Astrocyte of the cerebellum (primary cell): ENCODE data around the gene MS4A12.

Experiments
- DNase-seq: peaks from one replicate; pipeline ENCODE4 v3.0.0-alpha.2; 2011; ENCODE audit warnings: low read depth
- H3K4me3 ChIP-seq: 2 replicates; pipeline ENCODE4 v1.5.1; 2011; ENCODE audit warnings: mild to moderate bottlenecking, low read depth, low read length, moderate library complexity
- in situ Hi-C: cut with HindIII; loops from 2 replicates; pipeline ENCODE4 v1.10.0; 2017; ENCODE audit warnings: low sequenced_read_pairs
- TF ChIP-seq, protein P1 (sequence below): IDR thresholded peaks from 2 replicates; pipeline ENCODE4 v1.5.1; 2012; ENCODE audit warnings: low read length, low read depth, moderate library complexity, mild to moderate bottlenecking; ENCODE audit errors: missing control alignments

MS4A12 gene

DNA sequence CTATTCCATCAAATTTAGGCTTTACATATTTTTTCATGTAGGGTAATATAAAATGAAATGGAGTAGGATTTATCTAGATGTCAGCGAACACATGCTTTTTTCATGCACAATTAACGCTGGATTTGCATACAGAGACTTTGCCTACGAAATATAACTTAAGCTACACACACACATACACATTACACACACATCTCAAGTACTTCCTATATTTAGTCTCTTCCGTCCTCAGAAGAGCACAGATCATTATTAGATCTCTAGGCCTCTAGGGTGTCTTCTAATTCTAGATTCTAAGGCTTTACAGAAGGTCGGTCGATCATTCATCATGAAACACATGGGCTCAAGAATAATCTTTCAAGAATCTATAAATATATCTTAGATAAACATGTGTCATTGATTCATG, 18.8 kb downstream of the MS4A12 start:
- TF ChIP-seq, protein P1, sequence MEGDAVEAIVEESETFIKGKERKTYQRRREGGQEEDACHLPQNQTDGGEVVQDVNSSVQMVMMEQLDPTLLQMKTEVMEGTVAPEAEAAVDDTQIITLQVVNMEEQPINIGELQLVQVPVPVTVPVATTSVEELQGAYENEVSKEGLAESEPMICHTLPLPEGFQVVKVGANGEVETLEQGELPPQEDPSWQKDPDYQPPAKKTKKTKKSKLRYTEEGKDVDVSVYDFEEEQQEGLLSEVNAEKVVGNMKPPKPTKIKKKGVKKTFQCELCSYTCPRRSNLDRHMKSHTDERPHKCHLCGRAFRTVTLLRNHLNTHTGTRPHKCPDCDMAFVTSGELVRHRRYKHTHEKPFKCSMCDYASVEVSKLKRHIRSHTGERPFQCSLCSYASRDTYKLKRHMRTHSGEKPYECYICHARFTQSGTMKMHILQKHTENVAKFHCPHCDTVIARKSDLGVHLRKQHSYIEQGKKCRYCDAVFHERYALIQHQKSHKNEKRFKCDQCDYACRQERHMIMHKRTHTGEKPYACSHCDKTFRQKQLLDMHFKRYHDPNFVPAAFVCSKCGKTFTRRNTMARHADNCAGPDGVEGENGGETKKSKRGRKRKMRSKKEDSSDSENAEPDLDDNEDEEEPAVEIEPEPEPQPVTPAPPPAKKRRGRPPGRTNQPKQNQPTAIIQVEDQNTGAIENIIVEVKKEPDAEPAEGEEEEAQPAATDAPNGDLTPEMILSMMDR = no peak
- in situ Hi-C loops = no loop called here
- no peak for DNase-seq

DNA sequence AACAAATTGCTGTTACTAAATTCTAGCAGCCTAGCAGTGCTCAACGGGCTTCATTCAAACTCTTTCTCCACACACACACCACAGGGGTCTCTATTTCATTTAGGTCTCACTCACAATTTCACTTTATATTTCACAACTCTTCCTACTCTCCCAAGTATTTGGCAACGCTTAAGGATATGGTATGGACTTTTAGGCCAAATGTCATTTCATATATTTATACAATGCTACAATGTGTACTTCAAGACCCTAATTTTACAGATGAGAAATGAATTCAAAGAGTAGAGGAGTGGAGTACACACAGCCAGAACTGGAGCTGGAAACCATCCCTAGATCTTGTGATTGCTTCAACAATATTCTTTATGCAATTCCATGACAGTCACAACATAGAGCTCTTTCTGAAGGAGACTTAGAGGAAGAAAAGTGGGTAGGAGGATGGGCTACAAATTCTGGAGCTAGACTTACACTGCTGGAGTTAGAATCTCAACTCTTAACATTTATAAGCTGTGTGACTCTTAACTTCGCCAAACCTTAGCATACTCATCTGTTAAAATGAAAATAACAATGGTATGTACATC, 20.2 kb downstream of the MS4A12 start:
- DNase-seq = no peak
- in situ Hi-C loops = no loop called here
- no peak overlapping the region for H3K4me3 ChIP-seq
- TF ChIP-seq, protein P1 = no peak

More for the DNA sequence above, 18.8 kb downstream of the MS4A12 start:
- no peak overlapping the region for H3K4me3 ChIP-seq

DNA sequence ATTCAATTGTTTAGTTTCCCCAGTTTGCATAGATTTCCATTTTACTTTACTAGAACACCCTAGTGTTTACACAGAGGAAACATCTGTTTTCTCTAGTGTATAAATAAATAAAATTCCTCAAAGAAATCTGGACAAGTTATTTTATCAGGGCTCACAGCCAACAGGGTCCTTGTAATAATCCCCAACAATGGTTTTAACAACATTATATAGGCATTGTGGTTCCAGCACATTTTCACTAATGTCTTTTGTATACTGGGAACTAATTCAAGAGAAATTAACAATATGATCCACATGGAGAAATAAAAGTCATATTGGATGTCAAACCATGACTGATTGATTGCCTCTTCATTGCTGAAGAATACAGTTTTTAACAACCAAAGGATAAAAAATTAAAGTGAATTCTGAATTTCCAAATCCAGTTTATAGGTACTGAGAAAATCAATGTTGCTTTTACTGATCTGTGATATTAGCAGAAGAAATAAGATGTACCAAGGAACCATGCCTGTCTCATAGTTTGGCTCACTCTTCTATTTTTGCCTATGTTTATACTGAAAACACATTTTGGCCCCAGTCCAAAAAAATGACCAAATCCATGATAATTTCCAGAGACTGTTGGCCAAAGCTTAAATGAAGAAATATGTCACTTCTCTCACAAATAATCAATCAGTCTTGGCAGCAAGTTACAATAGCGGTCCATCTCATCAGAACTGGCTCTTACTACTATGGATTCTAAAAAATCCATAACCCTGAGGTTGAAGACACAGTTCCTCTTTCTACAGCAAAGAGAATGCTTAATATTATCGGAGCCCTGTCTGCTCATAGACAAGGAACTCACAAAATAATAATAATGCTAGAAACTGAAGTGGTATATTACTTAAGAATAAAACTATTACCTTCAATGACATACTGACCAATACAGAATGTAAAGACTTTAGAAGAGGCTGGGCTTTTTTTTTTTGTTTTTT, 21.2 kb downstream of the MS4A12 start:
- no peak overlapping the region for H3K4me3 ChIP-seq
- TF ChIP-seq, protein P1 = no peak
- in situ Hi-C loops = no loop called here

DNA sequence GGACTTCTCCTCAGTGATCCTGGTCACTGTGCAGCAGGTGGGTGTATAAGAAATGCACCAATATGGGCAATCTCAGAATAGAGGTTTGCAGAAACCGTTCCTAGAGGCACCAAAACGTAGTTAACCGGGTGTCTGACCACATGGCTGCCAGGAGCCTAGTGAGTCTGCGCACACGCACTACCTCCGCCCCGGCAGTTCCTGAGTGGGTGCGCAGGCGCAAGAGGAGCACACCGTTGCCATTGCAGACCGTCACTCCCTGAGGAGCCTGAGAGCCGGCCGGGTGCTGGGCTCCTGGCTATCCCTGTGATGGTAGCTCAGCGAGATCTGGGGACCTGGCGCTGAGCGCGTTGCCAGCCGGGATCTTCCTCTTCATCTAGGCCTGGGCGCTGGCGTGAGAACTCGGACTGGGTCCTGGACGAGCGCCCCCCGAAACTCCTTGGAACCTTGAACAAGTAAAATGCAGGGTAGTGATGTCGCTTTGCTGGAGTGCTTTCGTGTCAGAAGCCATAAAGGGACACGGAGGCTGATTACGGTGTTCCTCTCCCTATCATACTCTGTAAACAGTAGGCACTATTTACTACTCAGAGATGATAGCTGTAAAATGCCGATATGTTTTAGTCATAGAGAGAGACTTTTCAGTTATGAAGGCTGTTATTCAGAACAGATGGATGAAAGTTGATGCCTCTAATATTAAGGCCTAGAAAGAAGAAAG, 22.7 kb downstream of the MS4A12 start, which contains the start of gene MS4A13:
Gene MS4A13, plus strand, starts transcription at position 249 of the 712 bp plus-strand sequence. CDS start 2,692 bp downstream, outside the sequence.
- TF ChIP-seq, protein P1 = no peak
- in situ Hi-C loops = no loop called here

More for the DNA sequence above, 21.2 kb downstream of the MS4A12 start:
- no peak for DNase-seq

DNA sequence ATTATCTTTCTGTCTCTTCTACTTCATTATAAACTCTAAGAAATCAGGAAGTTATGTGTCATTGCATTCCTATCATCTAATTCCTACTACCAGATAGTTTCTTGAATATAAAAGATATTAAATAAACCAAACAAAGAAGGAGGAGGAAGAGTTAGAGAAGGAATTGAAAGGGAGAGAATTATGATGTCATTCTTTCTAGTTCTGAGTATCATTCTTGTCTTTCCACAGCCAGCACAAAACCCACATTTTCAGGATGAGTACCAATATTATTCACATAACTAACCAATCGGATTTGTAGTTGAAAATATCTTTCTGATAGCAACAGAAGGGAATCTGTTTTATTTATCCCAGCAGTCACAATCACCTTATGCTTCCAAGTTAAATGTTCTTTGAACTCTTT, 35.9 kb downstream of the MS4A12 start:
- in situ Hi-C loops = no loop called here
- DNase-seq = no peak
- TF ChIP-seq, protein P1 = no peak
- no peak overlapping the region for H3K4me3 ChIP-seq

More for the DNA sequence above, 22.7 kb downstream of the MS4A12 start, which contains the start of gene MS4A13:
- no peak for DNase-seq
- H3K4me3 ChIP-seq = no peak within 1 kb of the TSS

DNA sequence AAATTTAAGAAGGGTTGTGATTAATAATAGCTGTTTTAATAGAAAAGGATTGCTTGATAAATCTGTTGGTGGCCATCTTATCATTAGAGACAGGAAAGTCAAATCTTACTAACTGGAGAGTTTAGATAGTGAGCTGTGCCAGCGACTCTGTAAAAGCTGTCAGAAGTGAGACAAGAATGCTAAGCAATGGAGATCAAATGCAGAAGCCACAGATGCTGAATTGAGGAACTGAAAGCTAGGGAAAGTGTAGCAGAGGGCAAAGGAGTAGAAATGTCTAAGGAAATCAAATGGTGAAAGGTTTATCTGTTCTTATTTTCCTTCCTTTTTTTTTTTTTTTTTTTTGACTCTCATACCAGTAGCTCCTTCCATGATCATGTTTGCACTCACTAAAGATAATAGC, 36.4 kb downstream of the MS4A12 start:
- in situ Hi-C loops = no loop called here
- no peak for DNase-seq
- H3K4me3 ChIP-seq = no peak overlapping the region
- TF ChIP-seq, protein P1 = no peak
